OCI-M2 (cell line): ENCODE results near the gene NES.

ENCODE experiments used
- DNase-seq: peaks from one replicate; lab custom pipeline; 2025; ENCODE audit not compliant: unreplicated experiment; lab: John Stamatoyannopoulos, UW

Gene NES

GRCh38 chr1:156663178-156663577 lies 14.0 kb downstream of the NES start:
- DNase-seq = no peak

DNA sequence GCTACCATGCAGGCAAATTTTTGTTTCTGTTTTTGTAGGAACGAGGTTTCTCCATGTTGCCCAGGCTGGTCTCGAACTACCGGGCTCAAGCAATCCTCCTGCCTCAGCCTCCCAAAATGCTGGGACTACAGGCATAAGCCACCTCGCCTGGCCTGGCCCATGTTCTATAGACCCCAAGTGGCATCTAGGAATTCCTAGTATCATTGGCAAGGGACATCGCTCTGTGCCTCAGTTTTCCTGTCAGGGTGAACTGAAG lies 14.5 kb downstream of the NES start:
- no peak for DNase-seq

DNA sequence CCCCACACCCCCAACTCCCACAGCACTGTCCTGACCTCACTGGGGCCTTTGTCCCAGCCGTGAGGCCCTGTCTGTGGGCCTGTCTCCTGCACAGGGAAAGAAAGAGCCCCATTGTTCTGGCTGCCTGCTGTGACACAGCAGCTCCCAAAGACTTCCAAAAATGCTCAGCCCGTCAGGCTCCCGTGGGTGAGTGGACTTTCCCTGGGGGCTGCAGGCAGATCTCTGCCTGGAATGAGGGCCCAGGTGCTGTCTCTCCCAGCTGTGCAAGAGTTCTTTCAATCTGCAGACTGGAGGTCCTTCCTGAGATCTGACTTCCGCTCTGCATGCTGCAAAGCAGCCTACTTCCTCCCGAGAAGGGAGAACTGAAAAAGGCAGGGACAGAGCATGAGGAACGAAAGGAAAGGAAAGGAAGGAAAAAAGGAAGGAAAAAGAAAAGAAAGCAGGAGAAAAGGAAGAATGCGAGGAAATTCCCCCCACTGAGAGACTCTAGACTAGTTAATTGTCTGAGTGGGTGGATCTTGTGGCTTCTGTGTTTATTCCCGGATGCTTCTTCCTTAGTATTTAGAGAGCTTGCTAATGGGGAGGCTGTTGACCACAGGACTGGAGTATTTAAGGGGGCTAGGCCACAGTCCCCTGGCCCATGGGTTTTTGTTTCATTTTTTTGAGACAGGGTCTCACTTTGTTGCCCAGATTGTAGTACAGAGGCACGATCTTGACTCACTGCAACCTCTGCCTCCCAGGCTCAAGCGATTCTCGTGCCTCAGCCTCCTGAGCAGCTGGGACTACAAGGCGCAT lies 15.0 kb downstream of the NES start:
- DNase-seq = no peak

GRCh38 chr1:156660752-156661112 lies 16.5 kb downstream of the NES start:
- no peak for DNase-seq

- DNase-seq = no peak
Measured at GRCh38 chr1:156659988-156660751, 17.0 kb downstream of the NES start.

- no peak for DNase-seq
Measured at GRCh38 chr1:156659661-156659987, 17.6 kb downstream of the NES start.

DNA sequence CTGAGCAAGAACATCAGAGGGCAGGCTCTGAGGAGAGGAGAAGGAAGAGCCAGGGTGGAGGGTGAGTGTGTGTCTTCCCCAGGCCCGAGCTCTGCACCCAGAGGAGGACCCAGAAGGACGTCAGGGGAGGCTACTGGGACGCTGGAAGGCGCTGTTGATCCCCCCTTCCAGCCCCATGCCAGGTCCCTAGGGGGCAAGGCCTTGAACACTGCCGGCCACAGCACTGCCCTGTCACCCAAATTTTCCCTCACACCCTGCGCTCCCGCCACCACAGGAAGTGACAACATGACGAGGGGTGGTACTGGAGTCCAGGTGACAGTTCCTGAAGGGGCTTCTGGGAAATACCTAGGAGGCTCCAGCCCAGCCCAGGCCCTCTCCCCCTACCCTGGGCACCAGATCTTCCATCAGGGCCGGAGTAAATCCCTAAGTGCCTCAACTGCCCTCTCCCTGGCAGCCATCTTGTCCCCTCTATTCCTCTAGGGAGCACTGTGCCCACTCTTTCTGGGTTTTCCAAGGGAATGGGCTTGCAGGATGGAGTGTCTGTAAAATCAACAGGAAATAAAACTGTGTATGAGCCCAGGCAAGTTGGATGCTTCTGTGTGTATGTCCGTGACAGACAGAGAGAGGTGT lies 18.1 kb downstream of the NES start:
- DNase-seq = no peak

DNA sequence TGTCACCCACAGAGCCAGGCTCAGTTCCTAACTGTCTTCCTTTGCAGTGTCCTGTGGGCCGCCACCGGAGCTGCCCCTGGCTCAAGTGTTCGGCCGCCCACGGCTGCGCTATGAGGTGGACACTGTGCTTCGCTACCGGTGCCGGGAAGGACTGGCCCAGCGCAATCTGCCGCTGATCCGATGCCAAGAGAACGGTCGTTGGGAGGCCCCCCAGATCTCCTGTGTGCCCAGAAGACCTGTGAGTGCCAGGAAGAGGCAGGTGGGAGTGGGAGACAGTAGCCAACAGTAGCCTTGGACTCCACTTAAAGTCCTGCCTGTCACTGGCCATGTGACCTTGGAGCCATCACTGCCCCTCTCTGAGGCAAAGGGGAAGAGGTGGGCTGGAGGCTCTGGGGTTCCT lies 18.7 kb downstream of the NES start:
- DNase-seq = no peak

- DNase-seq = no peak
Measured at GRCh38 chr1:156657741-156658319, 19.4 kb downstream of the NES start.

DNA sequence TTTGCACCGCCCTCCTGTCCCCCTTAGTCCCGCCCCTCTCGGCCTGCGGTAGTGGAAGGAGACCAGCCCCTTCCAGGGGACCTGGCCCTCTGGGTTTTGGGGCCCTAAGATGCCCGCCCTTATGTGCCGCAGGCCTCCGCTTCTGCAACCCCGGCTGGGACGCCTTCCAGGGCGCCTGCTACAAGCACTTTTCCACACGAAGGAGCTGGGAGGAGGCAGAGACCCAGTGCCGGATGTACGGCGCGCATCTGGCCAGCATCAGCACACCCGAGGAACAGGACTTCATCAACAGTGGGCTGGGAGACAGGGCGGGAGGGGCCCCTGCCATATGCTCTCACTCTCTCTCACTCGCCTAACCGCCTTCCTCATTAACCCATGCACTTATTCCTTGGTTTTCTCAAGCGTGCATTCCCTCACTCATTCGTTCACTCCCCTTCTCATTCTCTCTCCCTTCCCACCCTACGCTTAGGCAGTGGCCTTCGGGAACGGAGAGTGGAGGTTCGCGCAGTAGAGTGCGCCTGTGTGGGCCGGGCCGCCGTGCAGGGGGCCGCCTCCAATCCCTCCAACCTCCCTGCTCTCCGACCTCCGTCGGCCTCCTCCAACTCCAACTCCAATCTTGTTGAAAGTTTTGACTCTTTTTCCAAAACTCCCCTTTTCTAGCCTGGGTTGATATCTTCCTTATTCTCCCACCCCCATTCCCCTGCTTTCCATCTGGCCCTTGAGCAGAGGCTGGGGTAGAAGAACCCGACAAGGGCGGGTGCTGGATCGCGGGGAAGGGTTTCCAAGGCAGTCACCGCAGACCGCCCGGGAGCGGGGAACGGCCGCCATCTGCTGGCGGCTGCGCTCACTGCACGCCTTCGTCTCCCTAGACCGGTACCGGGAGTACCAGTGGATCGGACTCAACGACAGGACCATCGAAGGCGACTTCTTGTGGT lies 20.1 kb downstream of the NES start:
- no peak for DNase-seq

GRCh38 chr1:156655904-156656516 lies 21.2 kb downstream of the NES start:
- DNase-seq = no peak

DNA sequence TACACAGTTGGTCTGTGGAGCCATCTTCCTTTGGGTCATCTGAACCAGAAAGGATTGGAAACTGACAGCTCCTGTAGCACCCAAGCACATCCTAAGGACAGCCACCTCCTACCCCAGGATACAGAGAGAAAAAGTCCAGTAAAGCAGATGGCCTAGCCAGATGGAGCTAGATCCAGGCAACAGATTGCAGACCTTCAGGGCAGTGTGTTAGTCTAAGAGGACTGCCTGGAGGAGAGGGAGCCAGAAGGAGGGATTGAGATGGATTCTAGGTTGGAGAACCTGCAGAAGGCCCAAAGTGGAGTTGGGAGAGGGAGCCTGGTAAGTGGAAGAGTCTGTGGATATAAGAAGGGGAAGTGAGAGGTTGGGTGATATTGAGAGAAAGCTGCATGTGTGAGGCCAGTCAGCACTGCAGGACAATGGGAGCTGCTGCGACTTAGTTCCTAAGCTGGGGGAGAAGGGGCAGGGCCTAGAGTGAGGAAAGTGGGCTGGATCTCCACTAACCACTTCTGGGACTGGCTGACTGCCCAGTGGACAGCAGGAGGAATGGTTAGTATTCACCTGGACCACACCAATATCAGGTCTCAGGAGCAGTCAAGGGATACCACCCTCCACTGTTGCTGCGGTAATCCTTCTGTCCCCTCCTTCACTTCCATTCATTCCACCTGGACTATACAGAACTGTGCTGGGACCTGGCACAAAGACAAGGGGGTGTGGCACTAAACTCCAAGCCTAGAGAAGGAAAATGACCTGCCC lies 21.9 kb downstream of the NES start:
- DNase-seq = no peak

DNA sequence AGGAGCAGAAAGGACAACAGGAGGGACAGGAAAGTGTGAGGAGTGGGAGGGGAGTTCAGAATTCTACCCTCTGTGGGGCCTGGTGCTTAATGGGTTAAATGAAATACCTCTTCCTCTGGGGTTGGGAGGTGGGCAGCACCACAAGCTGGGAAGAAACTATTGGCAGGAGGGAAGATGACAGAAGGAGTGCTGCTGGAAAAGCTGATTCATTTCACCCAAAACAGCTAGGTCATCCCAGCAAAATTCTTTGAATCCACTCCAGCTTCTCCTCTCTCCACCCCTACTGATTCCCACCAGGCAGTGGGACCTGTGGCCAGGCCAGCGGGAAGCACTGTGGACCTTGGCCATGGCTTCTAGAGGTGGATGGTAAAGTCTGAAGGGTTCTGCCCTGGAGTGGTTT lies 22.5 kb downstream of the NES start:
- no peak for DNase-seq

- DNase-seq = no peak
Measured at GRCh38 chr1:156652992-156653355, 24.2 kb downstream of the NES start.

GRCh38 chr1:156652131-156652991 lies 24.8 kb downstream of the NES start:
- DNase-seq = no peak

DNA sequence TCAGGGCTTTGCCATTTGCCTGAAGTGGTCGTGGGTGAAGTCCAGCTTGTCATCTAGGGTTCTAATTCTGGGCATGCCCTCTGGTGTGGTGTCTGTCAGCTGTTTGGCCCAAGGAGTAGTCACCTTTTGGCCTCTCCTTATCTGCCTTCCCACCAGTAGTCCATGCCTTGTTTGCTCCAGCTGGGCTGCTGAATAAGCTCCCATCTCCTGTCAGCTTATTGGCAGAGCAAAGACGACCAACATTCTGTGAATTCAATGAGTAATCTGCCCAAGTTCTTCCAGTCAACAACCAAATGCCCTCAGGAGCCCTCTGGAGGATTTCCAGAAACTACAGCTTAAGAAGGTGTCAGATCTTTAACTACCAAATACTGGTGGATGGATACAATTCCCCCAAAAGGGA lies 28.3 kb downstream of the NES start:
- DNase-seq = no peak

DNA sequence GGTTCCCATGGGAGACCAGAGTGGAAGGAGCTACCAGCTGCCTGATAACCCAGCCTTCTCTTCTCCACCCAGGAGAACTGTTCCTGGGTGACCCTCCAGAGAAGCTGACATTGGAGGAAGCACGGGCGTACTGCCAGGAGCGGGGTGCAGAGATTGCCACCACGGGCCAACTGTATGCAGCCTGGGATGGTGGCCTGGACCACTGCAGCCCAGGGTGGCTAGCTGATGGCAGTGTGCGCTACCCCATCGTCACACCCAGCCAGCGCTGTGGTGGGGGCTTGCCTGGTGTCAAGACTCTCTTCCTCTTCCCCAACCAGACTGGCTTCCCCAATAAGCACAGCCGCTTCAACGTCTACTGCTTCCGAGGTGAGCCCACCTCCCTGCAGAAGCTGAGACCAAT lies 28.7 kb downstream of the NES start:
- DNase-seq = no peak

DNA sequence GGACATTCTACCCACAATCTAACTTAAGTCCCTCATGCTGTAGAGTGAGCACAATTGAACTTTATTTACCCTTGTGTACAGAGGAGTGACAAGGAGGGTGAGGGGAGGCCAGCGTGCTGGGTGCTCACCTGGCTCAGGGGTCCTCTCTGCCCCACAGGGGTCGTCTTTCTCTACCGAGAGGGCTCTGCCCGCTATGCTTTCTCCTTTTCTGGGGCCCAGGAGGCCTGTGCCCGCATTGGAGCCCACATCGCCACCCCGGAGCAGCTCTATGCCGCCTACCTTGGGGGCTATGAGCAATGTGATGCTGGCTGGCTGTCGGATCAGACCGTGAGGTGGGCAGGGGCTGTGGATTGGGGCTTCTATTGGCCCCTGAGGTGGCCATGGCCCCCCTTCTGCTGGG lies 29.9 kb downstream of the NES start:
- DNase-seq = no peak

DNA sequence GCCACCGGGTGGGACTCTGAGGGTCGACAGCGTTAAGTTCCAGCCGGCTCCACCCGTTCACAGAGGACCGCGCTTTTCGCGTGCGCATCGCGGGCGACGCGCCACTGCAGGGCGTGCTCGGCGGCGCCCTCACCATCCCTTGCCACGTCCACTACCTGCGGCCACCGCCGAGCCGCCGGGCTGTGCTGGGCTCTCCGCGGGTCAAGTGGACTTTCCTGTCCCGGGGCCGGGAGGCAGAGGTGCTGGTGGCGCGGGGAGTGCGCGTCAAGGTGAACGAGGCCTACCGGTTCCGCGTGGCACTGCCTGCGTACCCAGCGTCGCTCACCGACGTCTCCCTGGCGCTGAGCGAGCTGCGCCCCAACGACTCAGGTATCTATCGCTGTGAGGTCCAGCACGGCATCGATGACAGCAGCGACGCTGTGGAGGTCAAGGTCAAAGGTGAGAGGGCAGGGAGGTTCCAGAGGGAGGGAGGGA lies 30.4 kb downstream of the NES start:
- DNase-seq = no peak
